Measurements from ENCODE around the gene BRINP1.

BRINP1 gene

DNA sequence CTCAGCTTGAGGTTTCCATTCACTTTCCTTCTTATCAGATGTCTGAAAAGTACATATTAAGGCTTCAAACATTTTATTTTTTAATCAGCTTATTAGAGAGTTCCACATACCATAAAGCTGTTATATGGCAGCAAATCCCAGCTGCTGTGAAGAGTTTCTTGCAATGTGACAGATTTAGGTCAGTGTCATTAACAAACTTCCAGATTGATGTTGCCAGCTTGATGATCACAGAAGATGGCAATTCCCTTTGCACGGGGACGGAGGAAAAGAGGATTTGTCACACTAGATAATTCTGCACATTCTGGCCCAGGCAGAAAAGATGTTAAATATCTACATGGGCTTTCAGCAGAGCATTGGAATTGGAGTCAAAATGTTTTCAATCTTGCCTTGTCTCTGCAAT, 215.8 kb downstream of the BRINP1 start:
- TF ChIP-seq, protein P1, sequence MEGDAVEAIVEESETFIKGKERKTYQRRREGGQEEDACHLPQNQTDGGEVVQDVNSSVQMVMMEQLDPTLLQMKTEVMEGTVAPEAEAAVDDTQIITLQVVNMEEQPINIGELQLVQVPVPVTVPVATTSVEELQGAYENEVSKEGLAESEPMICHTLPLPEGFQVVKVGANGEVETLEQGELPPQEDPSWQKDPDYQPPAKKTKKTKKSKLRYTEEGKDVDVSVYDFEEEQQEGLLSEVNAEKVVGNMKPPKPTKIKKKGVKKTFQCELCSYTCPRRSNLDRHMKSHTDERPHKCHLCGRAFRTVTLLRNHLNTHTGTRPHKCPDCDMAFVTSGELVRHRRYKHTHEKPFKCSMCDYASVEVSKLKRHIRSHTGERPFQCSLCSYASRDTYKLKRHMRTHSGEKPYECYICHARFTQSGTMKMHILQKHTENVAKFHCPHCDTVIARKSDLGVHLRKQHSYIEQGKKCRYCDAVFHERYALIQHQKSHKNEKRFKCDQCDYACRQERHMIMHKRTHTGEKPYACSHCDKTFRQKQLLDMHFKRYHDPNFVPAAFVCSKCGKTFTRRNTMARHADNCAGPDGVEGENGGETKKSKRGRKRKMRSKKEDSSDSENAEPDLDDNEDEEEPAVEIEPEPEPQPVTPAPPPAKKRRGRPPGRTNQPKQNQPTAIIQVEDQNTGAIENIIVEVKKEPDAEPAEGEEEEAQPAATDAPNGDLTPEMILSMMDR (IDR thresholded peaks at IDR 0.05; ENCODE audit: poor library complexity, severe bottlenecking) = no peak
- DNase-seq (ENCODE audit: low spot score) (no peak), ATAC-seq (ENCODE audit: low read depth) (no peak)
- Histone ChIP-seq H3K36me3 (ENCODE audit: low read depth) (no peaks in the 10 kb centered on the region), H3K27ac (ENCODE audit: poor library complexity, severe bottlenecking) (no peak overlapping the region), H3K4me1 (ENCODE audit: insufficient read depth, poor library complexity, severe bottlenecking) (no peaks in the 10 kb centered on the region), H3K9me3 (ENCODE audit: severe bottlenecking) (no peaks in the 10 kb centered on the region), H3K4me3 (ENCODE audit: severe bottlenecking) (no peak overlapping the region), H3K27me3 (ENCODE audit: insufficient read depth, poor library complexity, severe bottlenecking) (no peaks in the 10 kb centered on the region)

DNA sequence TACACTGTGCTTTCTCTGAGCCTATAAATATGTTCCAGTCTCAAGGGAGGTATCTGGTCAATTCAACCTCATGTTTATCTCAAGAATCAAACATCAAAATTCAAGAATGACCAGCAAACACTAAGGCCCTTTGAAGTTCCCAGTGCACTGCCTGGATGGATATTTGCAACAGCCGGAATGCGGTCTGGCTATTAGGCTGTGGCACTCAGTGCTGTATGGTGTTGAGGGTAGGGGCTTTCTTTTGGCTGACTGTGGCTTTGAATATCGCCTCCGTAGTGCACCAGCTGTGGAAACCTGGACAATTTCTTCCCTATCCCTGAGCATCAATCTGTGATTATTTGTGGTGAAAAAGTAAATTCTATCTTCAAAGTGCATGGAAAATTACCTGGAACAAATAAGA, 220.4 kb downstream of the BRINP1 start:
- Histone ChIP-seq H3K27ac (ENCODE audit: poor library complexity, severe bottlenecking) (no peak overlapping the region), H3K27me3 (ENCODE audit: insufficient read depth, poor library complexity, severe bottlenecking) (no peaks in the 10 kb centered on the region), H3K9me3 (ENCODE audit: severe bottlenecking) (no peaks in the 10 kb centered on the region), H3K4me3 (ENCODE audit: severe bottlenecking) (no peak overlapping the region), H3K36me3 (ENCODE audit: low read depth) (no peaks in the 10 kb centered on the region), H3K4me1 (ENCODE audit: insufficient read depth, poor library complexity, severe bottlenecking) (no peaks in the 10 kb centered on the region)
- TF ChIP-seq, protein P1 (IDR thresholded peaks at IDR 0.05; ENCODE audit: poor library complexity, severe bottlenecking) = no peak
- ATAC-seq (ENCODE audit: low read depth) = no peak
- no peak for DNase-seq (ENCODE audit: low spot score)

DNA sequence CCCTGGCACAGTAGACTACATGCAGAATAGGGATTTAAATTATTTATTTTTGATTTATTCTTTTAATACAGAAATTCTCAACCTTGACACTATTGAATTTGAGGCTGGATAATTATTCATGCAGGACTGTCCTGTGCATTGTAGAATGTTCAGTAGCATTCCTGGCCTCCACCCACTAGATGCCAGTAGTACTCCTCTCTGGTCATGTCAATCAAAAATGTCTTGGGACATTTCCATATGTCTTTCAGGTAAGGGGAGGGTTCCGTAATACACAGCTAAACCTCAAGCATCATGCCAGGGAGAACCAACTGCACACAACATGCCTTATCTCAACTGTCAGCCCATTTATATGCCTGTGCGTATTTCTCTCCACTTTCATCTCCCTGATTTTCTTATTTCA, 231.8 kb downstream of the BRINP1 start:
- TF ChIP-seq, protein P1 (IDR thresholded peaks at IDR 0.05; ENCODE audit: poor library complexity, severe bottlenecking) = no peak
- DNase-seq (ENCODE audit: low spot score) (no peak), ATAC-seq (ENCODE audit: low read depth) (no peak)
- H3K36me3 ChIP-seq (ENCODE audit: low read depth) = no peaks in the 10 kb centered on the region
- no peak overlapping the region for H3K4me3 ChIP-seq (ENCODE audit: severe bottlenecking)
- H3K27me3 ChIP-seq (ENCODE audit: insufficient read depth, poor library complexity, severe bottlenecking) = no peaks in the 10 kb centered on the region
- peaks cover 1% of the 10 kb centered on the region for H3K9me3 ChIP-seq (ENCODE audit: severe bottlenecking)
- no peak overlapping the region for H3K27ac ChIP-seq (ENCODE audit: poor library complexity, severe bottlenecking)
- no peaks in the 10 kb centered on the region for H3K4me1 ChIP-seq (ENCODE audit: insufficient read depth, poor library complexity, severe bottlenecking)

DNA sequence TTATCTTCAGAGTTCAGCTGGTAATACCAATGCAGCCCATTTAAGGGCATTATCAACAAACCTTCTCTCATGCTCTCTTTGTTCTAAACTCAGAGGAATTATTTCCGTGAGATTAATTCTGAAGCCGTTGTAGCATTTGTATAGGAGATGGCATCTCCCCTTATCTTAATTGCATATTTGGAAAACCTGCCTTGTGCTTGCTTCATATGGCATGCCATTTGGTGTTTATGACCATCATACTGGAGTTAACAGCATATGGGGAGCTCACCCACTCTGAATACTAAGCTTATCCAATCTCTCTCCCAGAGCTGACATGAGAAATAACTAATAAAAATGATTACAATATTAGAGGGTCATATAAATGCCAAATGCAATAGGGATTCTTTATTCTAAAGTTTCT, 243.2 kb downstream of the BRINP1 start:
- DNase-seq (ENCODE audit: low spot score) (no peak), ATAC-seq (ENCODE audit: low read depth) (no peak)
- Histone ChIP-seq H3K9me3 (ENCODE audit: severe bottlenecking) (no peaks in the 10 kb centered on the region), H3K27me3 (ENCODE audit: insufficient read depth, poor library complexity, severe bottlenecking) (no peaks in the 10 kb centered on the region), H3K4me3 (ENCODE audit: severe bottlenecking) (no peak overlapping the region), H3K36me3 (ENCODE audit: low read depth) (no peaks in the 10 kb centered on the region), H3K4me1 (ENCODE audit: insufficient read depth, poor library complexity, severe bottlenecking) (no peaks in the 10 kb centered on the region), H3K27ac (ENCODE audit: poor library complexity, severe bottlenecking) (no peak overlapping the region)
- TF ChIP-seq, protein P1 (IDR thresholded peaks at IDR 0.05; ENCODE audit: poor library complexity, severe bottlenecking) = no peak

DNA sequence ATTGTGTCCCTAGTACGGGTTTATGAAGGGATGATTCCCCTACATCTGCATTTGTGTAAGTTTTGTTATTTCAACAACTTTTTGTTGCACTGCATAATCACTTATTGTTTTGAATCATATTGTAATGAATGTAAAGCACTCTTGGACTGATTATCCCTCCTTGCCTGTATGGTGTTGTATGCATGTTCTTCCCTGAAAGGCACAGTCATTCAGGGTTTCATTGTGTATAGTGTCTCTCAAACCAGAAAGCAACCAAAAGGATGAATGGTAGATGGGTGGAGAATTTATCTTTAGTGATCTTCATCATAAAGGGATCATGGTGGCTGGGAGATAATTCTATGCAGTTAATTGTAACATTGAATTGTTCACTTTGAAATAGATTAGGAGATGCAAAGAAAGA, 247.3 kb downstream of the BRINP1 start:
- no peaks in the 10 kb centered on the region for H3K4me1 ChIP-seq (ENCODE audit: insufficient read depth, poor library complexity, severe bottlenecking)
- TF ChIP-seq, protein P1 (IDR thresholded peaks at IDR 0.05; ENCODE audit: poor library complexity, severe bottlenecking) = no peak
- no peaks in the 10 kb centered on the region for H3K9me3 ChIP-seq (ENCODE audit: severe bottlenecking)
- H3K27ac ChIP-seq (ENCODE audit: poor library complexity, severe bottlenecking) = no peak overlapping the region
- ATAC-seq (ENCODE audit: low read depth) = no peak
- no peaks in the 10 kb centered on the region for H3K36me3 ChIP-seq (ENCODE audit: low read depth)
- DNase-seq (ENCODE audit: low spot score) = no peak
- H3K27me3 ChIP-seq (ENCODE audit: insufficient read depth, poor library complexity, severe bottlenecking) = no peaks in the 10 kb centered on the region
- H3K4me3 ChIP-seq (ENCODE audit: severe bottlenecking) = no peak overlapping the region

Measured in RWPE2 (cell line).